AG08396 (cell line): ENCODE results near the gene RICTOR.
"Not testable (repeated sequence)": the region's sequence is repeated elsewhere in the genome, so short reads cannot be mapped to it uniquely, and the experiment has no call there.

Experiments
- DNase-seq: peaks from one replicate; pipeline ENCODE4 v3.0.0; 2012; ENCODE audit warnings: low spot score, mixed read lengths

RICTOR gene

GRCh38 chr5:39006650-39007049 lies 67.5 kb downstream of the RICTOR start:
- no peak for DNase-seq

GRCh38 chr5:39005566-39006232 lies 68.5 kb downstream of the RICTOR start:
- no peak for DNase-seq

- DNase-seq: no peak
Measured at GRCh38 chr5:39001683-39002082, 72.5 kb downstream of the RICTOR start.

GRCh38 chr5:38999037-38999436 lies 75.2 kb downstream of the RICTOR start:
- no peak for DNase-seq

GRCh38 chr5:38997591-38997990 lies 76.6 kb downstream of the RICTOR start:
- no peak for DNase-seq

- DNase-seq: no peak
Measured at GRCh38 chr5:38996123-38996522, 78.1 kb downstream of the RICTOR start.

GRCh38 chr5:38994324-38994927 lies 79.8 kb downstream of the RICTOR start:
- peak; percentile 25 for DNase-seq

GRCh38 chr5:38989974-38990719 lies 84.1 kb downstream of the RICTOR start:
- not testable (repeated sequence) for DNase-seq

GRCh38 chr5:38985909-38986452 lies 88.2 kb downstream of the RICTOR start:
- no peak for DNase-seq

GRCh38 chr5:38979535-38979934 lies 94.7 kb downstream of the RICTOR start:
- no peak for DNase-seq

- DNase-seq: no peak
Measured at GRCh38 chr5:38978036-38978435, 96.2 kb downstream of the RICTOR start.

GRCh38 chr5:38968665-38969064 lies 105.5 kb downstream of the RICTOR start:
- DNase-seq: no peak

- no peak for DNase-seq
Measured at GRCh38 chr5:38961691-38962090, 112.5 kb downstream of the RICTOR start.

- DNase-seq: no peak
Measured at GRCh38 chr5:38953426-38954012, 120.7 kb downstream of the RICTOR start.

- DNase-seq: peak; percentile 8
Measured at GRCh38 chr5:38948501-38948900, 125.7 kb downstream of the RICTOR start.

- no peak for DNase-seq
Measured at GRCh38 chr5:38944282-38944681, 129.9 kb downstream of the RICTOR start.

- DNase-seq: no peak
Measured at GRCh38 chr5:38941912-38942311, 132.3 kb downstream of the RICTOR start.

- DNase-seq: no peak
Measured at GRCh38 chr5:38940230-38940858, 133.9 kb downstream of the RICTOR start.

GRCh38 chr5:38938973-38939372 lies 135.2 kb downstream of the RICTOR start:
- DNase-seq: no peak

GRCh38 chr5:38938424-38938823 lies 135.8 kb downstream of the RICTOR start:
- DNase-seq: no peak

- DNase-seq: no peak
Measured at GRCh38 chr5:38936269-38936668, 137.9 kb downstream of the RICTOR start.

GRCh38 chr5:38935437-38935836 lies 138.8 kb downstream of the RICTOR start:
- DNase-seq: no peak
